Neural cell (in vitro differentiated cells): ENCODE results near the gene CAMK2D.

Experiments
- CTCF ChIP-seq: fragments of 450-650 bp; IDR thresholded peaks from 2 replicates; pipeline ENCODE4 v1.5.1; 2014; ENCODE audit warnings: antibody characterized with exemption, mild to moderate bottlenecking, moderate library complexity; ENCODE audit not compliant: poor library complexity, severe bottlenecking
- EZH2 ChIP-seq: fragments of 200-600, 300-800 bp; shearing (Covaris generic), sonication (generic); IDR thresholded peaks from 2 replicates; pipeline ENCODE4 v1.6.1; 2014; ENCODE audit warnings: antibody characterized with exemption, low read length, borderline replicate concordance, mild to moderate bottlenecking; ENCODE audit not compliant: insufficient read depth, poor library complexity, severe bottlenecking
- RAD21 ChIP-seq: fragments of 450-650 bp; conservative IDR thresholded peaks from 2 replicates; pipeline ENCODE4 v1.6.1; 2014; ENCODE audit warnings: antibody characterized with exemption, mild to moderate bottlenecking, moderate library complexity

GRCh38 chr4:113504422-113504821, 257.1 kb downstream of the CAMK2D start:
- TF ChIP-seq EZH2: no peak
- no peak for TF ChIP-seq CTCF
- TF ChIP-seq RAD21: no peak
